Small intestine (tissue), 7 donors: ENCODE measurements around the gene RBM39. TPM values are rescaled to one million over a fixed set of nuclear protein-coding genes. Genes with fewer than 3 reads are reported as not detected.

ENCODE experiments used
- DNase-seq, 2 donors: peaks; one replicate each; pipeline versions ENCODE4 v3.0.0 to v3.0.0-alpha.2; 2013
- FAIRE-seq: peaks from 2 replicates; lab custom pipeline; 2012; peaks lifted over from hg19 to GRCh38; lab: Jason Lieb, UNC
- H3K27ac ChIP-seq, 3 donors: one replicate each; pipeline ENCODE4 v1.5.1; 2013; ENCODE audit warnings: low read length in 2 of 3, mild to moderate bottlenecking in 2 of 3, control low read depth in 1 of 3, inconsistent platforms in 1 of 3, low read depth in 1 of 3, moderate library complexity in 1 of 3
- H3K27me3 ChIP-seq, 3 donors: one replicate each; pipeline ENCODE4 v1.6.1; 2013; ENCODE audit warnings: low read length in 3 of 3, inconsistent platforms in 1 of 3; ENCODE audit not compliant: control insufficient read depth in 3 of 3, insufficient read depth in 3 of 3
- H3K36me3 ChIP-seq, 3 donors: one replicate each; pipeline ENCODE4 v1.6.1; 2013; ENCODE audit warnings: low read length in 3 of 3, inconsistent platforms in 1 of 3, low read depth in 1 of 3, mild to moderate bottlenecking in 1 of 3, moderate library complexity in 1 of 3; ENCODE audit not compliant: control insufficient read depth in 3 of 3, insufficient read depth in 2 of 3
- H3K4me1 ChIP-seq, 3 donors: one replicate each; pipeline ENCODE4 v1.6.1; 2013; ENCODE audit warnings: low read length in 2 of 3, inconsistent platforms in 1 of 3, low read depth in 1 of 3, mild to moderate bottlenecking in 1 of 3, moderate library complexity in 1 of 3; ENCODE audit not compliant: control insufficient read depth in 3 of 3, insufficient read depth in 2 of 3
- H3K4me3 ChIP-seq, 3 donors: one replicate each; pipeline ENCODE4 v1.5.1; 2013; ENCODE audit warnings: low read length in 3 of 3, control low read depth in 1 of 3, inconsistent platforms in 1 of 3, low read depth in 1 of 3, mild to moderate bottlenecking in 1 of 3, moderate library complexity in 1 of 3
- H3K9me3 ChIP-seq, 2 donors: one replicate each; pipeline ENCODE4 v1.6.1; 2013; ENCODE audit warnings: low read depth in 1 of 2, low read length in 1 of 2; ENCODE audit not compliant: control insufficient read depth in 2 of 2, insufficient read depth in 1 of 2
- WGBS, 3 donors: extraction: QIAGEN DNeasy Blood & Tissue Kit; methylation state at CpG; one replicate each; pipeline ENCODE4 v1.1.7; 2013; 5-methylcytosine and 5-hydroxymethylcytosine counted together
- polyA plus RNA-seq, 4 donors: library from polyadenylated mRNA; stranded (reverse) in 3 of 4; unstranded in 1 of 4; fragments of 200-250 nt in 3 of 4; fragments of 120-200 nt in 1 of 4; gene quantifications; one replicate each; pipeline versions ENCODE4 v1.2.1 to v1.2.3, GENCODE V29; 2013
- donor health status: healthy with polysubstance abuse.
- donor health status: control.
- donor health status: control.
- donor health status: Bipolar disorder and iron deficiency.
- donor health status: healthy.

Gene RBM39
- polyA plus RNA-seq, 4 donors: 148 to 418 (median 215) TPM

GRCh38 chr20:35680452-35681183 is 61.4 kb downstream of the RBM39 start:
- 73 to 90% (median 85%) methylated on average over 4 of the region's 4 CpGs for WGBS, 3 donors
- Histone ChIP-seq H3K4me1 (no peaks in the 10 kb centered on the region), H3K27ac (no peak overlapping the region), H3K27me3 (no peaks in the 10 kb centered on the region), H3K4me3 (no peak overlapping the region), H3K36me3 (peaks cover 0 to 28% (median 11%) of the 10 kb centered on the region in 3 donors), H3K9me3 (no peaks in the 10 kb centered on the region)
- FAIRE-seq: no peak
- no peak for DNase-seq

DNA sequence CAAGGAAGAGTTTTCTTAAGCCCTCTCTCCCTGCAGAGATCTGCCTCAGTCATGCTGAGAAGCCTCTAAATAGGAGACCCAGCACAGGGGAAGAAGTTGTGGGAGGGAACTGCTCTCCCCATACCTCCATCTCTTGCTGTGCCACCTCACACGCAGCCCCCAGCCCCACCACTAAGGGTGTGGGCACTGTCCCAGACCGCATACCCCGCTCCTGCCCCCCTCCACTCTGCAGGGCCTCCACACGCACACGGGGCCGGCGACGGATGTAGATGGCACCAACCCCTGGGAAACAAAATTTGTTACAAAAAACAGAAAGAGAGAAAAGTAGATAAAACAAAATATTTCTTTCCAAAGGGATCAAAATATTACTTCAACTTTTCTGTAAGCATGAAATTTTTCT is 67.1 kb downstream of the RBM39 start:
- H3K9me3 ChIP-seq: no peaks in the 10 kb centered on the region
- no peak for FAIRE-seq
- H3K27ac ChIP-seq: no peak overlapping the region
- H3K4me3 ChIP-seq: no peak overlapping the region
- no peaks in the 10 kb centered on the region for H3K4me1 ChIP-seq
- 93 to 97% (median 96%) methylated on average over 8 of the region's 8 CpGs for whole genome bisulfite sequencing, 3 donors
- peaks cover 18 to 58% (median 20%) of the 10 kb centered on the region in 3 donors for H3K36me3 ChIP-seq
- no peak for DNase-seq
- H3K27me3 ChIP-seq: no peaks in the 10 kb centered on the region

GRCh38 chr20:35673884-35674283 is 68.2 kb downstream of the RBM39 start:
- DNase-seq: no peak
- Histone ChIP-seq H3K27me3 (no peaks in the 10 kb centered on the region), H3K36me3 (peaks cover 18 to 63% (median 23%) of the 10 kb centered on the region in 3 donors)

DNA sequence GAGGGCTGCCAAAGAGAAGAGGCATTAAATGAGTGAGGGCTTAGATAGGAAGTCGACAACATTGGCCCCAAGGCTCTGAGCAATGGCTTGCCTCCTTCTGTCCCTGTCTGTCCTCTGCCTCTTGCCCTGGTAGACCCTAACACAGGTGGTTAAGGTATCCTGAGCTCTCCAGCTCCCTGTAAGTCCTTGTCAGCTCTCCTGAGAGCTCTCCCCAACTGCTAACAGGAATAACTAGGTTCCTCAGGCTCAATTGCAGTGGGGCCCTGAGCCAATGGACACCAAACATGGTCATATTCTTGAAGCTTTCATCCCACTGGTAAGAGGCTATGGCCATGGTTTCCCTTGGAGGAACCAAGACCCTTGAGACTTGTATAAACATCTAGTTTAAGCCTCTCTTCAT is 72.4 kb downstream of the RBM39 start:
- H3K9me3 ChIP-seq: no peaks in the 10 kb centered on the region
- no peak for DNase-seq
- H3K36me3 ChIP-seq: peaks cover 16 to 41% (median 22%) of the 10 kb centered on the region in 3 donors
- H3K27ac ChIP-seq: no peak overlapping the region
- no peak overlapping the region for H3K4me3 ChIP-seq
- 83 to 100% (median 89%) methylated on average over 1 of the region's 1 CpG for whole genome bisulfite sequencing, 3 donors
- FAIRE-seq: no peak
- no peaks in the 10 kb centered on the region for H3K4me1 ChIP-seq
- no peaks in the 10 kb centered on the region for H3K27me3 ChIP-seq

More at GRCh38 chr20:35673884-35674283, 68.2 kb downstream of the RBM39 start:
- no peak for FAIRE-seq
- Histone ChIP-seq H3K4me3 (no peak overlapping the region), H3K27ac (no peak overlapping the region), H3K9me3 (no peaks in the 10 kb centered on the region), H3K4me1 (no peaks in the 10 kb centered on the region)
- 92 to 95% (median 94%) methylated on average over 4 of the region's 4 CpGs for WGBS, 3 donors

DNA sequence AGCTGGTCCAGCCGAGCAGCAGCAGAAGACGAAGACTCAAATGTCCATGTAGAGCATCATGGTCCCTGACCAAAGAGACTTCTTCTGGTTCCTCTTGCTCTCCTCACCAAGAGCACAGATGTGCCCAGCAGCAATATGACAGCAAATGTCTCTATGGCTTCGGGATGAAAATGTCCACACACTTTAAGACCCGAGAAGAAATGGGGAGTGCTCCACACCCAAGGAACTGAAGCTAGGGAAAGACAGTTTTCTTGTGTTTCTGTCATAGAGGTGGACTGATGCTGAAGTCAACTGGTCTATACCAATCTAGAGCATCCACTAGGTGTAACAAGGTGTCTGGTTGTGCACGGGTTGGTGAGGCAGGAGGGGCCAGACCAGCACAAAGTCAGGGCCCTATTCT is 72.8 kb downstream of the RBM39 start:
- H3K9me3 ChIP-seq: no peaks in the 10 kb centered on the region
- 92 to 97% (median 95%) methylated on average over 5 of the region's 5 CpGs for WGBS, 3 donors
- DNase-seq: no peak
- no peaks in the 10 kb centered on the region for H3K27me3 ChIP-seq
- H3K36me3 ChIP-seq: peaks cover 11 to 41% (median 20%) of the 10 kb centered on the region in 3 donors
- no peaks in the 10 kb centered on the region for H3K4me1 ChIP-seq
- no peak overlapping the region for H3K4me3 ChIP-seq
- no peak overlapping the region for H3K27ac ChIP-seq
- FAIRE-seq: no peak

DNA sequence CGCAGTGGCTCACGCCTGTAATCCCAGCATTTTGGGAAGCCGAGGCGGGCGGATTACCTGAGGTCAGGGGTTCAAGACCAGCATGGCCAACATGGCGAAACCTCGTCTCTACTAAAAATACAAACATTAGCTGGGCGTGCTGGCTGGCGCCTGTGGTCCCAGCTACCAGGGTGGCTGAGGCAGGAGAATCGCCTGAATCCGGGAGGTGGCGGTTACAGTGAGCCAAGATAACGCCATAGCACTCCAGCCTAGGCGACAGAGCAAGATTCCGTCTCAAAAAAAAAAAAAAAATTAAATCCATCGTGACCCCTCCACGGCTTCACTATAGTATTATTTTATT is 76.1 kb downstream of the RBM39 start:
- Histone ChIP-seq H3K9me3 (no peaks in the 10 kb centered on the region), H3K4me1 (peaks cover 3 to 7% (median 3%) of the 10 kb centered on the region in 3 donors), H3K4me3 (no peak overlapping the region), H3K36me3 (peaks cover 2 to 10% (median 10%) of the 10 kb centered on the region in 3 donors), H3K27ac (no peak overlapping the region), H3K27me3 (no peaks in the 10 kb centered on the region)
- WGBS, 3 donors: 96 to 99% (median 98%) methylated on average over 16 to 17 of the region's 17 CpGs
- FAIRE-seq: no peak
- no peak for DNase-seq

DNA sequence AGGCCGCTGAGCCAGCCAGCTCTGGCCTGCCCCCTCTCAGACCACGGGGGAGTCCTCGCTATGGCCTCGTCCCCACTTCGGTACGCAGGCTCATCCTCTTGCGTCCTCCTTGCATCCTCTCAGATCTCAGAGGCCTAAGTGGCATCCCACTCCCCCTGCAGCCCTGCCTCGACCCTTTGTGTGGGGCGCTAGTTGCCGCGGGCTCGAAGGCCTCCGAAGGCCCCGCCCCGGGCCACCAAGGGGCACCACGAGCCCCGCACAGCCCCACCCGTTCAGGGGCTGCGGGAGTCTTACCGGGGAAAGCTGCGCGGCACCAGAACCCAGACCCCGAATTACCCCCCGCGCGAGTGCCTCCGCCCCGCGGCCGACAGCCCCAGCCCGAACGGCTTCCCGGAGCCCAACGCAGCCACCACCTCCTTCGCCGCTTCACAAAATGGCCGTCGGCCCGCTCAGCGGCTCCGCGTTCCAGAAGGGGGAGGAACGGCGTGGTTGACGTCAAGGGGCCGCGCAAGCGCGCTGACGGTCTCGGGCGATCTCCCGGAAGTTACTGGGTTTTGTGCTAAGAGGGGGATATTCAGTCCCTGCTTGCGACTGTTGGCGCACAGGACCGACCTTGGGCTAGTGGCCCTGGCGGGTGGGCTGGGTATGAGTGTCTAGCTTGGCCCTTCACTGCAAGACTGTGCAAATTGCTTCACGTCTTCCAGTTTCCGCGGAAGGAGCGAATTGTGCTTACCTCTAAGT is 77.4 kb downstream of the RBM39 start, which contains the start of the genes CPNE1 and RBM12:
Gene CPNE1 (minus strand): TSS at position 435 of the 741 bp plus-strand sequence. CDS start 31,977 bp downstream, outside the sequence.
Gene RBM12 (minus strand): TSS at position 435 of the 741 bp plus-strand sequence. CDS start 9,578 bp downstream, outside the sequence.
- H3K4me1 ChIP-seq: peaks cover 3 to 11% (median 7%) of the 10 kb centered on the region in 3 donors
- H3K27ac ChIP-seq: peak within 1 kb of the TSS; percentile 95 to 99 (median 98)
- FAIRE-seq: no peak
- peaks cover 2 to 5% (median 4%) of the 10 kb centered on the region in 3 donors for H3K36me3 ChIP-seq
- WGBS, 3 donors: 0 to 1% (median 1%) methylated on average over 60 to 61 of the region's 61 CpGs
- H3K9me3 ChIP-seq: no peaks in the 10 kb centered on the region
- H3K4me3 ChIP-seq: peak within 1 kb of the TSS; percentile 81 to 89 (median 89)
- no peaks in the 10 kb centered on the region for H3K27me3 ChIP-seq
- DNase-seq: peak; percentile 91 to 97
